IPS DF 6.9 (cell line): ENCODE data around the gene UNK.
"Not testable (repeated sequence)": the region's sequence is repeated elsewhere in the genome, so short reads cannot be mapped to it uniquely, and the experiment has no call there.

ENCODE experiments used
- DNase-seq: peaks from one replicate; pipeline ENCODE4 v3.0.0-alpha.2; 2013; ENCODE audit warnings: low read depth, low spot score
- H3K27ac ChIP-seq: one replicate; pipeline ENCODE4 v1.5.1; 2013; ENCODE audit warnings: low read length, control low read depth
- H3K27me3 ChIP-seq: 2 replicates; pipeline ENCODE4 v1.6.1; 2013; ENCODE audit warnings: mild to moderate bottlenecking, low read length; ENCODE audit not compliant: control insufficient read depth, insufficient read depth
- H3K36me3 ChIP-seq: 2 replicates; pipeline ENCODE4 v1.6.1; 2013; ENCODE audit warnings: low read length; ENCODE audit not compliant: control insufficient read depth, insufficient read depth
- H3K4me1 ChIP-seq: 2 replicates; pipeline ENCODE4 v1.6.1; 2013; ENCODE audit warnings: low read length; ENCODE audit not compliant: control insufficient read depth, insufficient read depth
- H3K4me3 ChIP-seq: 2 replicates; pipeline ENCODE4 v1.5.1; 2013; ENCODE audit warnings: mild to moderate bottlenecking, low read length
- H3K9me3 ChIP-seq: 2 replicates; pipeline ENCODE4 v1.6.1; 2013; ENCODE audit warnings: low read length, inconsistent platforms; ENCODE audit not compliant: control insufficient read depth, insufficient read depth
- WGBS: extraction: QIAGEN DNeasy Blood & Tissue Kit; methylation state at CpG from one replicate; pipeline ENCODE4 v1.1.7; 2013; ENCODE audit warnings: mixed read lengths, missing lambda C conversion rate; ENCODE audit not compliant: insufficient read length, insufficient coverage; 5-methylcytosine and 5-hydroxymethylcytosine counted together

Gene UNK

GRCh38 chr17:75774471-75774990 lies 10.1 kb upstream of the UNK start:
- Histone ChIP-seq H3K36me3 (peaks cover 15% of the 10 kb centered on the region; the same call in 1 of the 2 replicates), H3K27me3 (no peaks in the 10 kb centered on the region), H3K4me1 (no peaks in the 10 kb centered on the region), H3K4me3 (no peak overlapping the region), H3K27ac (no peak overlapping the region), H3K9me3 (no peaks in the 10 kb centered on the region)
- no CpG with 5 or more reads among the region's 4 CpGs for WGBS
- DNase-seq = no peak

DNA sequence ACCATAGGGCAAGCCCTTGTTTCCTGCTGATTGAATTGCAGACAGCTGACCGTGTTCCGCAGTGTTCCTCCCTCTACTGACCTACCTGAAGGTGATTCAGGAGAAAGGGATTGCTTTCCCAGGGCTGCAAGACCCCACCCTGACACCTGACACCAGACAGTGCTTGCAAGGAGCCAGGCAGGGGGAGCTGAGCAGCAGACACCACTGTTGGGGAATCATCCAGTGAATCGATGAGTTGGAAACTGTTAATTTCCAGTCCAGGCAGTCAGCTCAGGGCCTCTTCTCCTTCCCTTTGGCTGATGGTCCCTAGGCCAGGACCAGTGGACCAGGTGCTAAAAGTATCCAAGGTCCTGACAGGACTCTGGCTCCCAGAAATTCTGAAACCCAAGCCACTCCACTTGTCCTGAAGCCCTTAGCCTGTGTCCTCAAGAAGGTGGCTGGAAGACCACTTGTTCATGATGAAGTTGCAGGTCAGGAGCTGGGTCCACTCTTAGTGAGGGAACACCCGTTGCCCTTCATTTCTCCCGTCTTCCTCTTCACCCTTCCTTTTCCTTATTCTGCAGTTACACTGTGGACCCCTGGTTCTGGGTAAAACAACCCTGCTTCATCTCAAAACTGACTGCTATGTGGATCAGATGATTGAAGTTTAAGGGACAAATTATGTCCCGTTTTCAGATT lies 9.5 kb upstream of the UNK start:
- Histone ChIP-seq H3K27ac (no peak overlapping the region), H3K27me3 (no peaks in the 10 kb centered on the region), H3K9me3 (no peaks in the 10 kb centered on the region), H3K36me3 (peaks cover 15% of the 10 kb centered on the region; the same call in 1 of the 2 replicates), H3K4me1 (no peaks in the 10 kb centered on the region), H3K4me3 (no peak overlapping the region)
- no peak for DNase-seq
- no CpG with 5 or more reads among the region's 6 CpGs for WGBS

DNA sequence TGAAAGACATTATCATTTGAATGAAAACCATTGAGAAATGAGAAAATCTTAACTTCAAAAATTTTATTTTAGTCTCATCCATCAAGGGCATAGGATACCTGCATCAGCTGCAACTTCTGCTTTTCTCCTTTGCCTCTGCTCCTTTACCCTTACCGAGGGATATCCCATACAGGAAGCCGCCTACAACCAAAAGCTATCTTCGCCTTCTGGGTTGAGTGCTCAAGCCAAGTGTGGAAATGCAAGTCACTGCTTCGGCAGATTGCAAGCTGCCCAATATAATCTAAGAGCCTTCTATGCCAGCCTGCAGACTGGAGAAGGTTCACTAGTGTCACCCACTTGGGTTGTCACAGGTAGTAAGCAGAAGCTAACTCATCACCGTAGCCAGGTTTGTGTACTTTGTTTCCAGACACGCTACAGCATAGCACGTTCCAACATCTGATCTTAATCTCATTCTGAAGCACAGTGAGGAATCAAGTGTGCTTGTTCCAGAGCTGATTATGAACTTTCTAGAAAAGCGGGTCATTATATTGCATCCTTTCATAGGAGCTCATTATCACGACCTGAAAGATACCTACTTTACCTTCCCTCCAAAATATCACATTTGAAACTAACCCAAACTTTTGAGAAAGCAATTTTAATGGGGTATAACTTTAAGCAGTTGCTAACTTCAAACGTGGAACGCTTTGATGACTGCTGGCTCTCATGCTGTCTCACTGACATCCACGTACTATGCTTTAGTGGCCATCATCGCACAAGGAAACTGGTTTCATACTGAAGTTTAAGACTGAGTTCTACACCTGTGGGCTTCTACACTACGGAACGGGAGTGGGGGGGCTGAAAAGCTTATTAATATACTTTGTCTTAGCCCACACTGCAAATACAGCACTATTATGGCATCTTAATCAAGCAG lies 8.0 kb upstream of the UNK start:
- WGBS = no CpG with 5 or more reads among the region's 15 CpGs
- H3K27me3 ChIP-seq = no peaks in the 10 kb centered on the region
- peaks cover 15% of the 10 kb centered on the region; the same call in 1 of the 2 replicates for H3K36me3 ChIP-seq
- no peak overlapping the region for H3K4me3 ChIP-seq
- no peaks in the 10 kb centered on the region for H3K4me1 ChIP-seq
- DNase-seq = no peak
- H3K9me3 ChIP-seq = no peaks in the 10 kb centered on the region
- H3K27ac ChIP-seq = no peak overlapping the region

DNA sequence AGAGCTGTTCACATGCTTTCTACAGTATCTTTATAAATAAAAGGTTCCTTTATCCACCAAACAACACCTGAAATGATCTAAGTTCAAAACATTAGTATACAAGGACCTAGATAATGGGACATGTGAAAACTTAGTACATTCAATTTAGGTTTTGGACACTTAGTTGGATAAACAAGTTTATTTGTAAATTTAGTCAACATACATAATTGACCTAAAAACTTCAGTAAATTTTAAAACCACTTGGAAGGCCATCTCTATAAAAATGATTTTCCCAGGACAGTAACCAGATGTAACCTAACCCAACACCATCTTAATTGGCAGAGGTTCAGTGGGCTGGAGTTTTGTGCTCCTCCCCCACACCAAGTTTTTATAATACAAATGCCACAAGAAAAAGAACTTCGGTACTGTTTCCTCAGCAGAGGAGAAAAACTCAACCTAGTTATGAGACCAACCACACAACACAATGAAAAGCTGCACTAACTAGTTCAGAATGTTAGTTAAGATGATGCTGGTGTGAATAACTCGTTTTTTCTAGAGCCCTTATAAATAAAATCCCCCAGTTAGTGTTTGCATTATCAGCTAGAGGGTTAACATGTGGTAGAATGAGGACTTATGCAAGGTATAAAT lies 7.2 kb upstream of the UNK start:
- Histone ChIP-seq H3K36me3 (peaks cover 15% of the 10 kb centered on the region; the same call in 1 of the 2 replicates), H3K27me3 (no peaks in the 10 kb centered on the region), H3K4me3 (no peak overlapping the region), H3K9me3 (no peaks in the 10 kb centered on the region), H3K4me1 (no peaks in the 10 kb centered on the region), H3K27ac (no peak overlapping the region)
- no CpG with 5 or more reads among the region's 2 CpGs for WGBS
- no peak for DNase-seq

GRCh38 chr17:75778066-75778860 lies 6.3 kb upstream of the UNK start:
- no CpG with 5 or more reads among the region's 19 CpGs for WGBS
- H3K36me3 ChIP-seq = peaks cover 15% of the 10 kb centered on the region; the same call in 1 of the 2 replicates
- H3K27ac ChIP-seq, H3K27me3 ChIP-seq, H3K9me3 ChIP-seq, H3K4me1 ChIP-seq, DNase-seq: not testable (repeated sequence)
- peak overlapping the region; percentile 98 for H3K4me3 ChIP-seq

DNA sequence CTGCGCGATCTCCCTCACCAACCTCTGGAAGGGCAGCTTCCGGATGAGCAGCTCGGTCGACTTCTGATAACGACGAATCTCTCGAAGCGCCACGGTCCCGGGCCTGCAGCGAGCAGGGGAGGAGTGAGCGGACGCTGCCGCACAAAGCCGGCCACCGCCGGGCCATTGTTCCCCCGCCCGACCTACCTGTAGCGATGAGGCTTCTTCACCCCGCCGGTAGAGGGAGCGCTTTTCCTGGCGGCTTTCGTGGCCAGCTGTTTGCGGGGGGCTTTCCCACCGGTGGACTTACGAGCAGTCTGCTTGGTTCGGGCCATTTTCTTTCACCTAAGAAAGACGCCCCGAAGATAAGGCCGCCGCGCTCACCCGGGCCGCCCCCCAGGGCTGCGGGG lies 5.8 kb upstream of the UNK start:
- Histone ChIP-seq H3K27ac (no peak overlapping the region), H3K36me3 (peaks cover 15% of the 10 kb centered on the region; the same call in 1 of the 2 replicates), H3K4me1 (no peaks in the 10 kb centered on the region), H3K27me3 (no peaks in the 10 kb centered on the region), H3K4me3 (peak overlapping the region; percentile 98), H3K9me3 (no peaks in the 10 kb centered on the region)
- no peak for DNase-seq
- WGBS = no CpG with 5 or more reads among the region's 38 CpGs

DNA sequence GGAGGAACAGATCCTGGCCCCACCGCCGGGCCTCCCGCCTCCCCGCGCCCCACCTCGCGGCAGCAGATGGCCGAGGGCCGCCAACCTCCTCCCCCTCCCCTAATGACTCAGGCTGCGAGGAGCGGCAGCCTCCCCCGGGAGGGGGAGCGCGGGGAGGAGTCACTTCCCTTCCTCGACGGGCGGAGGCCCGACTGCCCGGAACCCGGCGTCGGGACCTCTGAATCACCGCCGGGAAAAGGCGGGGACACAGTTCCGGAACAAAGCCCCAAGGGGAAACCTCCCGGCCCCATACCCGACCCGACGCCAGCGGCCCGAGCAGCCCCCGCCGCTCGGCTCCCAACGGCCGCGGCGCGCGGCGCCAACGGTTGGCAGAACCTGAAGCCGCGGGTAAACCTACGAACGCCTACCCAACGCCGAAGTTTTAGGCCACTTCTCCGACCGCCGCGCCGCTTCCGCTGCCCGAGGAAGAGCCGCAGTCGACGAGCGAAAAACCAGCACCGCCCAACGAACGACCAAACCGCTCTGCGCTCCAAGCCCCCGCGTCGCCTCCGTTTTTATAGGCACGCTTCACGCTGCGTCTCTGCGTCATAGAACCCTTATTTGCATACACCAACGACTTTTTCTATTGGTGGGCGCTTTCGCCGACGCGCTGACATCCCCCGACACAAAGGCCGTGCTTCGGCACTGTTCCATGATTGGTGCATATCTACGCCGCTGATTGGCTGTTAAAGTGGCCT lies 5.2 kb upstream of the UNK start:
- 0 out of 2 replicates have a peak, but pooled peaks cover 3% of the 10 kb centered on the region for H3K4me1 ChIP-seq
- no peaks in the 10 kb centered on the region for H3K27me3 ChIP-seq

DNA sequence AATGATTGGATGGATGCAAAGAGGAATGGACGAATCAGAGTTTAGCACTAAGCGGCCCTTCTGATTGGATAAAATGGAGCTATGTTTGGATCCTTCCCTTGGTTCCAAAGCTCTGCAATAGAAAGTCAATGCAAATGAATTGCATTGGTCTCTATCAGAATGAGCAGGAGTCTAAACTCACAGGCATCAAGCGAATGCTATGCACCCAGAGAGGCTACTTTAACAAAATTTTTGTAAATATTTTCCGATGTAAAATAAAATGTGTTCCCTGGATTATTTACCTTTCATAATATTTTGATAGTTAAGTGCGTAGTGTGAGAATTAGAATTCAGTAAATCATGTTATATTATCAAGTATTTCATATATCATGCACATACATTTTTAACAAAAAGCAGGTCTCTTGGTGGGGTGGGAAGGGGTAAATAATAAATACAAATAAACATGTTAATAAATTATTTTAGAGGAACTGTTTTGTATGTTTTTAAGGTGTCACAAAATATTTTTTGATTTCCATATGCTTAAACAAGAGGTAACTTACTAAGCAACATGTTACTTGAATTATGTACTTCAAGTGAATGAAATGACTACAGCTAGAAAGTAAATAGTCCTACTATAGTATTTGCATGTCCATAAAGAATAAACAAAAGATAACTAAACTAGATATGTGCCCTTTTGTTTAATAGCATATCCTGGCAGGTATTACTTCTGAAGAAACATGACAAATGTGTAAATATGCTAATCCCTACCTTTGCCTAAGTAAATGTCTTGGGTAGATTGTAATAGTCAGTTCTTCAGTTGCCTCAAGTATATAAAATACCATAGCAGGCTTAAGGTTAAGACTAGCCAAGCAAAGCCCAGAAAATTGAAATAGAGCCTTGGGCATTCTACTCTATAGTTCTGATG lies 4.4 kb upstream of the UNK start:
- Histone ChIP-seq H3K27ac (no peak overlapping the region), H3K36me3 (peaks cover 15% of the 10 kb centered on the region; the same call in 1 of the 2 replicates), H3K27me3 (no peaks in the 10 kb centered on the region), H3K4me1 (0 out of 2 replicates have a peak, but pooled peaks cover 3% of the 10 kb centered on the region), H3K4me3 (no peak overlapping the region), H3K9me3 (no peaks in the 10 kb centered on the region)
- WGBS = no CpG with 5 or more reads among the region's 5 CpGs
- DNase-seq = no peak

More for the DNA sequence above, 5.2 kb upstream of the UNK start:
- Histone ChIP-seq H3K9me3 (no peaks in the 10 kb centered on the region), H3K36me3 (peaks cover 15% of the 10 kb centered on the region; the same call in 1 of the 2 replicates), H3K4me3 (peak overlapping the region; percentile 98), H3K27ac (no peak overlapping the region)
- DNase-seq = peak; percentile 100
- WGBS = no CpG with 5 or more reads among the region's 84 CpGs
